ENCODE measurements around the gene KREMEN1. TPM values are rescaled to one million over a fixed set of nuclear protein-coding genes. Genes with fewer than 3 reads are reported as not detected.

KREMEN1 gene
- total RNA-seq, 1 donor from 2014 or later = not detected

DNA sequence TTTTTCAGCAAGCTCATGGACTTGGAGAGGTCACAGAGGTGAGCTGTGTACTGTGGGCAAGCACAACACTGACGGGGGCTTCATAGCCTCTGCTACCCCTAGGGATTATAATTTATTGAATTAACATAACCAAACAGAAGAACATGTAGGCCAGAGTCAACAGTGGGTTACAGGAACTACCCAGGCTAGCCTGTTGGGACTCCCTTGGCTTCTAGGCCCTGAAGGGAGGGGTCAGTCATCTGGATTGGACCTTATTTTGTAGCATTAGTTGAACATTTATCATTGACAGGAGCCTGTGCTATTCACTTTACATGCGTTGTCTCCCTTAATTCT is 56.9 kb downstream of the KREMEN1 start:
- Mint-ChIP-seq H3K27me3 (peaks cover 14% of the 10 kb centered on the region), H3K4me1 (no peaks in the 10 kb centered on the region), H3K4me3 (no peak overlapping the region), H3K27ac (no peak overlapping the region), H3K9me3 (no peaks in the 10 kb centered on the region), H3K36me3 (ENCODE audit: low read depth) (no peaks in the 10 kb centered on the region)
- no peak for DNase-seq
- intact Hi-C loops (cut with micrococcal nuclease) = no loop called here

DNA sequence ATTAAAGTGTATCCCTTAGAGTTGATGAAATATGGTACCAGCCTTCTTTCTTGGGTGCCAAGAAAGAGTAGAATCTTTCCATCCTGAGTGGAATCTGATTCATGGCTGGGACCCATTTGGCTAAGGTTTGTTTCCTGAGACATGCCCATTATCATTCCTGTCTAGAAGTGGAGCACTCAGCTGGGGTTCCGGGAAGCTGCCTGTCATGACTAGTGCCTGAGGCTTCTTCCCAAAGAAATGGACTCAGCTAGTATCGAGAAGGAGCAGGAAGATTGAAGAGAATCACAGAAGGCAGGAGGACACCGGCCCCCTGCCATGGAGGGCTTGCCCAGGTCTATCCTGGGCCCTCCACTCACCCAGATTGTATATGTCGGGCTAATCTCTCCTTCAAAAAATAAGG is 57.6 kb downstream of the KREMEN1 start:
- Mint-ChIP-seq H3K4me1 (no peaks in the 10 kb centered on the region), H3K27me3 (peaks cover 14% of the 10 kb centered on the region), H3K36me3 (ENCODE audit: low read depth) (no peaks in the 10 kb centered on the region), H3K27ac (no peak overlapping the region), H3K4me3 (no peak overlapping the region), H3K9me3 (no peaks in the 10 kb centered on the region)
- no peak for DNase-seq
- intact Hi-C loops (cut with micrococcal nuclease) = no loop called here

DNA sequence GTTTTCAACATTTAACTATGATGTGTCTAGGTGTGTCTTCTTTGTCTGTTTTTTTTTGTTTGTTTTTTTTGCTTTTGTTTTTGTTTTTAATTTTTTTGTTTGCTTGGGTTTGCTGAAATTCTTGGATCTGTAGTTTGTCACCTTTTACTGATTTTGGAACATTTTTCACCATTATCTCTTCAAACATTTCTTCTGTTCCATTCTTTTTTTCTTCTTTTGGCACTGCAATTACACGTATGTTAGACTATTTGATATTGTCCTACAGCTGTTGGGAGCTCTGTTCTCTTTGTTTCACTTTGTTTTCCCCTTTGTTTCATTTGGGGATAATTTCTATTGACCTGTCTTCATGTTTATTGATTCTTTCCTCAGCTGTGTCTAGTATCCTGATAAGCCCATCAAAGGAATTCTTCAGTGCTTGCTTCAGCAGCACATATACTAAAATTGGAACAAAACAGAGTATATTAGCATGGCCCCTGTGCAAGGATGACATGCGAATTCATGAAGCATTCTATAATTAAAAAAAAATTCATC is 60.8 kb downstream of the KREMEN1 start:
- no peaks in the 10 kb centered on the region for H3K9me3 Mint-ChIP-seq
- H3K27ac Mint-ChIP-seq = no peak overlapping the region
- H3K4me3 Mint-ChIP-seq = no peak overlapping the region
- H3K27me3 Mint-ChIP-seq = peaks cover 13% of the 10 kb centered on the region
- DNase-seq = no peak
- no peaks in the 10 kb centered on the region for H3K4me1 Mint-ChIP-seq
- H3K36me3 Mint-ChIP-seq (ENCODE audit: low read depth) = no peaks in the 10 kb centered on the region
- intact Hi-C loops (cut with micrococcal nuclease) = no loop called here

DNA sequence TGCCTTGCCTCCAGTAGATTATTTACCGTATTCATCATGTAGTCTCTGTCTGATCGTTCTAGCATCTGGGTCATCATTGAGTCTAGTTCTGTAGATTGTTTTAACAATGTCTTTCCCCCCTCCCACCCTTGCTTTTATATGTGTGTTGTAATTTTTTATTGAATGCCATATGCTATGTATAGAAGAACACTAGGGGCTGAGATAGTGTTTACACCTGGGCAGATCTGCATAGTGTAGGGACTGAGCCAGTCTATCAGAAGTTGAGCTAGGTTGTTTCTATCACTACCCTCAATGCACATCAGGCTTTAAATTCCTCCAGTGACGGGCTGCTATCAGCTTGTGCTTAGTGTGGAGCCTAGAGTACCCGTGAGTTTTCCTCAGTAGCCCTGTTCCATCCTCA is 61.6 kb downstream of the KREMEN1 start:
- Mint-ChIP-seq H3K4me1 (no peaks in the 10 kb centered on the region), H3K9me3 (no peaks in the 10 kb centered on the region), H3K27ac (no peak overlapping the region), H3K36me3 (ENCODE audit: low read depth) (no peaks in the 10 kb centered on the region), H3K27me3 (peaks cover 15% of the 10 kb centered on the region), H3K4me3 (no peak overlapping the region)
- intact Hi-C loops (cut with micrococcal nuclease) = no loop called here
- no peak for DNase-seq

DNA sequence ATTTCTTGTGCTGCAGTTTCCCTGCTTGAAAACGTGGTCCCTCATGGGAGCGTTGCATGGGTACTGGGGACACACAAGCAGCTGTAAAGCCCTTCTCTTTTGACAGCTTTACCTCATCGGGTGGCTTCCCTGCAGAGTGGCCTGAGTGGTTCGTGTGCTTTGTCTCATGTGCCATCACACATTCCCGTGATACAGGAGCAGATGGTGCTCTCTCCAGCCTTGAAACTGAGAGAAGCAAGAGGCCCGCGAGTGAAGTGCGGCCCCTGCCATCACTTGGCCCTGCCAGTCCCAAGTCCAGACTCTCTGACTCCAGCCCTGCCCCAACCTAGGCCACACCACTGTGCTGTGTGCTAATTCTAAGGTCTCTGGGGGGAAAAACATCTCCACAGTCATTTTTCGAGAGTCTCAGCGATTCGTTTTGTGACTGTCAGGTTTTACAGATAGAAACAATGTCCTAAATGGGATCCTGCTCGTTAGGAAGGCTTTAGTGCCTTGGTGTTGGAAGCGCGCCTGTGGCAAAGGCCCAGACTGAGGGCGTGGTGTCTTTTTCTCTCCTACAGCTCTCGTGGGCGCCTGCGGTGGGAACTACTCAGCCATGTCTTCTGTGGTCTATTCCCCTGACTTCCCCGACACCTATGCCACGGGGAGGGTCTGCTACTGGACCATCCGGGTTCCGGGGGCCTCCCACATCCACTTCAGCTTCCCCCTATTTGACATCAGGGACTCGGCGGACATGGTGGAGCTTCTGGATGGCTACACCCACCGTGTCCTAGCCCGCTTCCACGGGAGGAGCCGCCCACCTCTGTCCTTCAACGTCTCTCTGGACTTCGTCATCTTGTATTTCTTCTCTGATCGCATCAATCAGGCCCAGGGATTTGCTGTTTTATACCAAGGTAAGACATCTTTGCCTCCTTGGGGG is 64.2 kb downstream of the KREMEN1 start:
- Mint-ChIP-seq H3K4me1 (no peaks in the 10 kb centered on the region), H3K27me3 (peaks cover 16% of the 10 kb centered on the region), H3K27ac (no peak overlapping the region), H3K9me3 (no peaks in the 10 kb centered on the region), H3K36me3 (ENCODE audit: low read depth) (no peaks in the 10 kb centered on the region), H3K4me3 (no peak overlapping the region)
- no peak for DNase-seq
- intact Hi-C loops (cut with micrococcal nuclease) = no loop called here

DNA sequence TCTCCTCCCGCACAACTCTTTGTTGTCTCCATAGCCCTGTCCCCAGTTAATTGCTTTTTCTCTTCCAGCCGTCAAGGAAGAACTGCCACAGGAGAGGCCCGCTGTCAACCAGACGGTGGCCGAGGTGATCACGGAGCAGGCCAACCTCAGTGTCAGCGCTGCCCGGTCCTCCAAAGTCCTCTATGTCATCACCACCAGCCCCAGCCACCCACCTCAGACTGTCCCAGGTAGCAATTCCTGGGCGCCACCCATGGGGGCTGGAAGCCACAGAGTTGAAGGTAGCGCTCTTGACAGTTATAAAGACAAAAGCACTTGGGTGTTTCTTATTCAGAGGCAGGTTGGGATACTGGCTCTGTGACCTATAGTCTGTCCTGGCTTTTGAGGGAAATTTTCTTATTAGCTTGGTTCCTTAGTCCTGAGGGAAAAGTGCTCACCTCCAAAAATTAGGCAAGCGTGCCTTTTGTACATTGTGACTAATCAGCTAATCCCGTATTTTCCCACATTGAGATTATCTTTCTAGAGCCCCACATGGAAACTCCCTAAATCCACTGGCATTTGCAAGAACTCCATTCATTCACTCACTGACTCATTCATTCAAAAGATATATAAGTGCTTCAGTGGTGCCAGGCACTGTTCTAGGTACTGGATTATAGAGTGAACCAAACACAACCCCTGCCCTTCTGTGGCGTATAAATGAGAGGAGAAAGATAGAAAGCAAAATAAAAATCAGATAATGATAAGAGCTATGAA is 65.9 kb downstream of the KREMEN1 start:
- DNase-seq = no peak
- Mint-ChIP-seq H3K4me1 (no peaks in the 10 kb centered on the region), H3K27me3 (peaks cover 13% of the 10 kb centered on the region), H3K27ac (no peak overlapping the region), H3K36me3 (ENCODE audit: low read depth) (no peaks in the 10 kb centered on the region), H3K4me3 (no peak overlapping the region), H3K9me3 (no peaks in the 10 kb centered on the region)
- intact Hi-C loops (cut with micrococcal nuclease) = no loop called here

DNA sequence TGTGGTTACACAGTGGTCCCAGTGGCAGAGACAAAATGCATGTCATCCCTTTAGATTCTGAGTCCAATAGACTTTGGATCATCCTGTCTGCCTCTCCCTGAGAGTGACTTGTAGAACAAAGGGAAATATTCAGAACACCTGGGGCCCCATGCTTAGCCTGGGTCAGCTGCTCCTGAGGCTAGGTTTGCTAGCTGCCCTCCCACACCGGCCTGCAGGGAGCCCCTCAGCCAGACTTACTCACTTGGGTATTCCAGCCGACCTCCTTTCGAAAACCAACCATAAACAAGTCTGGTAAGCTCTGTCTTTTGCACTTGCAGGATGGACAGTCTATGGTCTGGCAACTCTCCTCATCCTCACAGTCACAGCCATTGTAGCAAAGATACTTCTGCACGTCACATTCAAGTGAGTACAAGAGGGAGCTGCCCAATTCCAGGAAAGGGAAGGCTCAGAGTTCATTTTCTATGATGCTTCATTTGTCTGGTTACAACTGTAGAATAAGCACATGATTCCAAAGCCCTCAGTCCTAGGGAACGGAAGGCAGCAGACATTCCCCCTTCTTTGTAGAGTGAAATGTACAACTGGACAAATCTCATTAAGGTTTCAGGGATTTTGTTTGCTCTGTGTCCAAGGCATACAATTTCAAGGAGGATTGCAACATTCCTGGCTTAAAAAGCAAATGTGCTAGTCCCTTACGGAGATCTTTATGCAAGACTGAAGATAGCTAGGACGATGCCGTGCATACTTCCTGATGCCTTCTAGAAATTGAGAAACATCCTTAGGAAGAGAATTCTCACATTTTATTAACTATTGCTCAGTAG is 67.3 kb downstream of the KREMEN1 start:
- intact Hi-C loops (cut with micrococcal nuclease) = no loop called here
- peaks cover 8% of the 10 kb centered on the region for H3K27me3 Mint-ChIP-seq
- H3K4me3 Mint-ChIP-seq = no peak overlapping the region
- H3K4me1 Mint-ChIP-seq = no peaks in the 10 kb centered on the region
- H3K9me3 Mint-ChIP-seq = no peaks in the 10 kb centered on the region
- H3K36me3 Mint-ChIP-seq (ENCODE audit: low read depth) = no peaks in the 10 kb centered on the region
- no peak for DNase-seq
- no peak overlapping the region for H3K27ac Mint-ChIP-seq

DNA sequence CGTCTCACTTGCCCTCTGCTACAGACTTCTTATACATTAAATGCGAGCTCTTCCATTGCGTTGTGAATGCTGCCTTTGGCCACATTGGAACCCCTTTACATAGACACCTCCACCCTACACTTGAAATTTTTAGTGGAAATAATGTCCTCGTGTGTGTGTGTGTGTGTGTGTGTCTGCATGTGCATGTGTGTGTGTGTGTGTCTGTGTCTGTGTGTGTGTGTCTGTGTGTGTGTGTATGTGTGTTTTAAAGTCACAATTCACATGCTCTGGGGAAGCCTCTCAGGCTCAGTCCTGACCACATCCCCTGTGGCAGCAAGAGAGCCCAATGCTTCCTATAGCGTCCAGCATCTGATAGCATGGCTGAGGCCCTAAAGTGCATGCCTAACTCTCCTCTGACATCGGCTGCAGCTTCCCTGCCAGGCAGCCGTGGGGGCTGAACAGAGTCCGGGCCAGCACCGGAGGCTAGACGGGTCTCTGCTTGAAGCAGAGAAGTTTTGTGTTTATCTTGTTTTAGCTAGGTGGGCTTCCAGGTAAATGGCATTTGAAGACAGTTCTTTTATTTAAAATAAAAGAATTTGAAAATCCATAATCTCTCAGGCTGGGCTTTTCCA is 68.3 kb downstream of the KREMEN1 start:
- H3K9me3 Mint-ChIP-seq = no peaks in the 10 kb centered on the region
- H3K4me1 Mint-ChIP-seq = no peaks in the 10 kb centered on the region
- no peaks in the 10 kb centered on the region for H3K36me3 Mint-ChIP-seq (ENCODE audit: low read depth)
- intact Hi-C loops (cut with micrococcal nuclease) = no loop called here
- peaks cover 8% of the 10 kb centered on the region for H3K27me3 Mint-ChIP-seq
- H3K27ac Mint-ChIP-seq = no peak overlapping the region
- no peak for DNase-seq
- H3K4me3 Mint-ChIP-seq = no peak overlapping the region

DNA sequence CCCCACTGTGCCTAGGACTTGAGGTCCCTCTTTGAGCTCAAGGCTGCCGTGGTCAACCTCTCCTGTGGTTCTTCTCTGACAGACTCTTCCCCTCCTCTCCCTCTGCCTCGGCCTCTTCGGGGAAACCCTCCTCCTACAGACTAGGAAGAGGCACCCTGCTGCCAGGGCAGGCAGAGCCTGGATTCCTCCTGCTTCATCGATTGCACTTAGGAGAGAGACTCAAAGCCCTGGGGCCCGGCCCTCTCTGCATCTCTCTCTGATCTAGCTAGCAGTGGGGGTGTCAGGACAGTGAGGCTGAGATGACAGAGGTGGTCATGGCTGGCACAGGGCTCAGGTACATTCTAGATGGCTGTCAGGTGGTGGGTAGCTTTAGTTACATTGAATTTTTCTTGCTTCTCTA is 69.3 kb downstream of the KREMEN1 start:
- no peak overlapping the region for H3K4me3 Mint-ChIP-seq
- no peaks in the 10 kb centered on the region for H3K4me1 Mint-ChIP-seq
- H3K27me3 Mint-ChIP-seq = peaks cover 8% of the 10 kb centered on the region
- H3K27ac Mint-ChIP-seq = no peak overlapping the region
- H3K36me3 Mint-ChIP-seq (ENCODE audit: low read depth) = no peaks in the 10 kb centered on the region
- H3K9me3 Mint-ChIP-seq = no peaks in the 10 kb centered on the region
- no peak for DNase-seq
- intact Hi-C loops (cut with micrococcal nuclease) = no loop called here

DNA sequence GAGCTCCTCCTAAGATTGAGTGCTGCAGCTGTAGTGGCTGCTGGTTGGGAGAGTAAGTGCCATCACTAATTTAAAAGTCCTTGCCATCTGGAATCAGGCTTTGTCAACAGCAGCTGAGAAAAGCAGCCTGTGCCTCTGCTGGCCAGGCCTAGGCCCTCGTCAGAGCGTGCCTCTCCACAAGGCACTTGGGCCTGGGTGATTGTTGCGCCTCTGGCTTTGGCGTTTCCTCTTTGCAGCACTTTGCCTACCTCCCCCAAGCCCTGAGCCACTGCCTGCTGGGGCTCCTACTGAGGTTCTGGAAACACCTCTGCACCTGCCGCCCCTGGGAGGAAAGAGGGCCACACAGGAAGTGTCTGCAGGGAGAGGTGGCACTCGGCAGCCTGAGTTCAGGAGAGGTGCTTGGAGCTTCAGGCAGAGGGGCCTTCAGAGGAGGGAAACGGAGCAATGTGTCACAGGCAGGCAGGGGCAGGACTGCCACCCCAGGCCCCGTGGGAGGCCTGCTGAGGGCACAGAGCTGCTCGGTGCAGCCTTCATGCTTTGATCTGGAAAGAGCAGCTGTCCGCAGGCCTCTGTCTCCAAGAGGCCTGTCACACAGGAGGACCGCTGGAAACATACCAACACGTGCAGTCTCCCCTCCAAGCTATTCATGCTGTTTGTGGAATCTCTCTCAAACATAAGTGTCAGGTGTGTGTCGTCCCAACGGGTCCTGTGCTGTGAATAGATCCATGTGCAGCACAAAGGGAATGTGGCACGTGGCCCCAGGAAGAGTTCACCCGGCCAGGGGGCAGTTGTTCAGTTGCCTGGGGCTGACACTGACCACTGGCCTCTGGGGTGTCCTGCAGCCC is 71.3 kb downstream of the KREMEN1 start:
- Mint-ChIP-seq H3K27me3 (peaks cover 2% of the 10 kb centered on the region), H3K4me3 (no peak overlapping the region), H3K27ac (no peak overlapping the region), H3K9me3 (no peaks in the 10 kb centered on the region), H3K36me3 (ENCODE audit: low read depth) (no peaks in the 10 kb centered on the region), H3K4me1 (no peaks in the 10 kb centered on the region)
- intact Hi-C loops (cut with micrococcal nuclease) = no loop called here
- no peak for DNase-seq

DNA sequence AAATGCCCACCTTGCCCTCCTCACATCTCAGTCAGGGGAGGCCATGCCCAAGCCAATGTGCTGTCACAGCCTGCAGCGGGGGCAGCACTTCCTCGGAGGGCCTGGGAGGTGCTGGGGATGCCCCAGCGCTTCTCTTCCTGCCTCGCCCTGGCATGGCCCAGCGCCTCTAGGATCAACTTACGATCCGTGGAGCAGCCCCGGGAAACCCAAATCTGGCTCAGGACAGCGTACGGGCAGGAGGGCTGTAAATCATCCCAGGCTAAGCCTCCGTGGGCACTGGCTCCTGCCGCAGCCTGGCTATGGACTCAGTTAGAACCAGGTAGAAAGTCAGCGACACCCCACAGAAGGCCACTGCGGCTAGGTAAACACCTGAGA is 71.9 kb downstream of the KREMEN1 start:
- Mint-ChIP-seq H3K9me3 (no peaks in the 10 kb centered on the region), H3K27me3 (peaks cover 2% of the 10 kb centered on the region), H3K4me1 (no peaks in the 10 kb centered on the region), H3K27ac (no peak overlapping the region), H3K36me3 (ENCODE audit: low read depth) (no peaks in the 10 kb centered on the region), H3K4me3 (no peak overlapping the region)
- no peak for DNase-seq
- intact Hi-C loops (cut with micrococcal nuclease) = no loop called here

DNA sequence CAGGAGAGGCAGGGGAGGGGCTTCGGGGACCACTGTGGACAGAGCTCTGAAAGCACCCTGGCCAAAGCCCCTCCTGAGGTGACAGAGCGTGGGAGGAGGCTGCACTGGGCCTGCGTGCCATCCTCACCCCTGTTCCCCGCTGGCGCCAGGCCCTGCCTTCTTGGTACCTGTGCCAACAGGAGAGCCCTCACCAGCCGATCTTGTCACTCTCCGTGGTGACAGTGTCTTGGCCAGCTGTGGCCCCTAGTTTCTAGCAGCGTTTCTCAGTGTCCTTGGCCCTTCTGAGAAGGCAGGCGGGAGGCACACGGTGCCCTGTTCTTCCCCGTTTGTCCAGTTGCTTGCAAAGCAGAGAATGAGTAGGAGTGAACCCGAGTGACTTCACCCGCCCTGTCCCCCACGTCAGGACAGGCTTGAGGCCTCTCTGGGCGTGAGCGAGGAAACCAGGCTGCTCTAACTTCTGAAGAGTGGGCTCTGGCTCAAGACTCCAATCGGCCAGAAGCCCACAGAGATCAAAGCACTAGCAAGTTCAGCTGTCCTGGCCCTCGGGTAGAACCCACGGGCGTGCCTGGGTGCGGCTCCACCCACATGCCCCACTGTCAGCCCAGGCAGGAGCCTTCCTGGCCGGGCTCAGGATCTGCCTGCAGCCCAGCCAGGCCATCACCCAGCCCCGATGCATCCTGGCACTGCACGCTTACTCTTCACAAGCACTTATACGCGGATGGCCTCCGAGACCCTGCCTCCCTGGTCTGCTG is 72.7 kb downstream of the KREMEN1 start:
- no peaks in the 10 kb centered on the region for H3K36me3 Mint-ChIP-seq (ENCODE audit: low read depth)
- no peaks in the 10 kb centered on the region for H3K4me1 Mint-ChIP-seq
- H3K4me3 Mint-ChIP-seq = no peak overlapping the region
- DNase-seq = no peak
- H3K27ac Mint-ChIP-seq = no peak overlapping the region
- intact Hi-C loops (cut with micrococcal nuclease) = no loop called here
- no peaks in the 10 kb centered on the region for H3K9me3 Mint-ChIP-seq
- peaks cover 2% of the 10 kb centered on the region for H3K27me3 Mint-ChIP-seq

Data from activated CD4-positive, alpha-beta T cell treated with anti-CD3 and anti-CD28 coated beads, Interleukin-2, amount 10 ng/mL, durations not matched to agents 24 days and 14 days (primary cell).